ENCODE measurements around the gene LRRC42. TPM values are rescaled to one million over a fixed set of nuclear protein-coding genes. Genes with fewer than 3 reads are reported as not detected.
"Not testable (repeated sequence)": the region's sequence is repeated elsewhere in the genome, so short reads cannot be mapped to it uniquely, and the experiment has no call there.

LRRC42 gene
- total RNA-seq, 4 donors from 2014 or later, result 18.7 to 24.3 (median 23.3) TPM

- intact Hi-C loops (cut with DNase I), result no loop called here
- H3K27me3 ChIP-seq, result no peaks in the 10 kb centered on the region
- TF ChIP-seq, protein P1, sequence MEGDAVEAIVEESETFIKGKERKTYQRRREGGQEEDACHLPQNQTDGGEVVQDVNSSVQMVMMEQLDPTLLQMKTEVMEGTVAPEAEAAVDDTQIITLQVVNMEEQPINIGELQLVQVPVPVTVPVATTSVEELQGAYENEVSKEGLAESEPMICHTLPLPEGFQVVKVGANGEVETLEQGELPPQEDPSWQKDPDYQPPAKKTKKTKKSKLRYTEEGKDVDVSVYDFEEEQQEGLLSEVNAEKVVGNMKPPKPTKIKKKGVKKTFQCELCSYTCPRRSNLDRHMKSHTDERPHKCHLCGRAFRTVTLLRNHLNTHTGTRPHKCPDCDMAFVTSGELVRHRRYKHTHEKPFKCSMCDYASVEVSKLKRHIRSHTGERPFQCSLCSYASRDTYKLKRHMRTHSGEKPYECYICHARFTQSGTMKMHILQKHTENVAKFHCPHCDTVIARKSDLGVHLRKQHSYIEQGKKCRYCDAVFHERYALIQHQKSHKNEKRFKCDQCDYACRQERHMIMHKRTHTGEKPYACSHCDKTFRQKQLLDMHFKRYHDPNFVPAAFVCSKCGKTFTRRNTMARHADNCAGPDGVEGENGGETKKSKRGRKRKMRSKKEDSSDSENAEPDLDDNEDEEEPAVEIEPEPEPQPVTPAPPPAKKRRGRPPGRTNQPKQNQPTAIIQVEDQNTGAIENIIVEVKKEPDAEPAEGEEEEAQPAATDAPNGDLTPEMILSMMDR (IDR thresholded peaks at IDR 0.05), result no peak
- DNase-seq, result no peak
- H3K4me3 ChIP-seq, result no peak overlapping the region
- no peak overlapping the region for H3K27ac ChIP-seq
- peaks cover 0 to 14% (median 0%) of the 10 kb centered on the region in 3 donors for H3K4me1 ChIP-seq
- H3K9me3 ChIP-seq, result no peaks in the 10 kb centered on the region
- H3K36me3 ChIP-seq, result no peaks in the 10 kb centered on the region
Measured at GRCh38 chr1:53999920-54000319, 53.8 kb downstream of the LRRC42 start.

DNA sequence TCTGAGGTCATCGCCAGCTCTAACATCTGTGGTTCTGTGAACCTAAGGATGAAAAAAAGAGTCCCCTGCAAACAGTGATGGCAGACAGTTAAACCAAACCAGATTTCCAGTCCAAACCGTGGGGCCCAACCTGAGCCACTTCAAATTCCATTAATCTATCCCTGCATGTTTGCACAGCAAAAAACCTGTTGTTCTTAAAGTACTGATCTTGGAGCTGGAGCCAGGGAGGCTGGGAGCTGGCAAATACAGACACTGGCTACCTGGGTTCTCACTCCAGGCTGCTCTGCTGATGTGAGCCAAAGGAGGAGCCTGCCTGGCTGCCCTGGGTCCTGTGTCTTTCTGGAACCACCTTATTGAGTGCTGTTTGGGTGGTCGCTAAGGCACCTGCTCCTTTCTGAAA, 55.4 kb downstream of the LRRC42 start:
- Histone ChIP-seq H3K36me3 (no peaks in the 10 kb centered on the region), H3K27ac (no peak overlapping the region), H3K27me3 (no peaks in the 10 kb centered on the region), H3K4me1 (peaks cover 0 to 14% (median 0%) of the 10 kb centered on the region in 3 donors), H3K9me3 (no peaks in the 10 kb centered on the region), H3K4me3 (no peak overlapping the region)
- DNase-seq, result no peak
- WGBS, 2 donors, result 25 to 57% methylated on average over 2 to 3 of the region's 3 CpGs
- TF ChIP-seq, protein P1 (IDR thresholded peaks at IDR 0.05), result no peak
- TF ChIP-seq POLR2A (IDR thresholded peaks at IDR 0.05), result no peak
- intact Hi-C loops (cut with DNase I), result no loop called here

GRCh38 chr1:54002544-54003248, 56.5 kb downstream of the LRRC42 start:
- no peak for DNase-seq

GRCh38 chr1:54003249-54003646, 57.1 kb downstream of the LRRC42 start:
- intact Hi-C loops (cut with DNase I), result no loop called here
- Histone ChIP-seq H3K27me3 (peaks cover 0 to 9% (median 0%) of the 10 kb centered on the region in 4 donors), H3K4me3 (no peak overlapping the region), H3K9me3 (no peaks in the 10 kb centered on the region), H3K27ac (no peak overlapping the region), H3K4me1 (peaks cover 0 to 14% (median 0%) of the 10 kb centered on the region in 3 donors), H3K36me3 (no peaks in the 10 kb centered on the region)
- 57 to 88% methylated on average over 11 of the region's 12 CpGs for WGBS, 2 donors
- no peak for DNase-seq
- TF ChIP-seq, protein P1 (IDR thresholded peaks at IDR 0.05), result no peak
- peak in 1 of 4 donors; percentile 14 for TF ChIP-seq POLR2A (IDR thresholded peaks at IDR 0.05)

More at GRCh38 chr1:54002544-54003248, 56.5 kb downstream of the LRRC42 start:
- no peaks in the 10 kb centered on the region for H3K9me3 ChIP-seq
- peaks cover 0 to 3% (median 0%) of the 10 kb centered on the region in 4 donors for H3K27me3 ChIP-seq
- H3K36me3 ChIP-seq, result no peaks in the 10 kb centered on the region
- no peak for TF ChIP-seq POLR2A (IDR thresholded peaks at IDR 0.05)
- TF ChIP-seq, protein P1 (IDR thresholded peaks at IDR 0.05), result no peak
- intact Hi-C loops (cut with DNase I), result no loop called here
- H3K4me3 ChIP-seq, result no peak overlapping the region
- no peak overlapping the region for H3K27ac ChIP-seq
- peaks cover 0 to 14% (median 0%) of the 10 kb centered on the region in 3 donors for H3K4me1 ChIP-seq
- WGBS, 2 donors, result 67 to 74% methylated on average over 8 to 9 of the region's 9 CpGs

DNA sequence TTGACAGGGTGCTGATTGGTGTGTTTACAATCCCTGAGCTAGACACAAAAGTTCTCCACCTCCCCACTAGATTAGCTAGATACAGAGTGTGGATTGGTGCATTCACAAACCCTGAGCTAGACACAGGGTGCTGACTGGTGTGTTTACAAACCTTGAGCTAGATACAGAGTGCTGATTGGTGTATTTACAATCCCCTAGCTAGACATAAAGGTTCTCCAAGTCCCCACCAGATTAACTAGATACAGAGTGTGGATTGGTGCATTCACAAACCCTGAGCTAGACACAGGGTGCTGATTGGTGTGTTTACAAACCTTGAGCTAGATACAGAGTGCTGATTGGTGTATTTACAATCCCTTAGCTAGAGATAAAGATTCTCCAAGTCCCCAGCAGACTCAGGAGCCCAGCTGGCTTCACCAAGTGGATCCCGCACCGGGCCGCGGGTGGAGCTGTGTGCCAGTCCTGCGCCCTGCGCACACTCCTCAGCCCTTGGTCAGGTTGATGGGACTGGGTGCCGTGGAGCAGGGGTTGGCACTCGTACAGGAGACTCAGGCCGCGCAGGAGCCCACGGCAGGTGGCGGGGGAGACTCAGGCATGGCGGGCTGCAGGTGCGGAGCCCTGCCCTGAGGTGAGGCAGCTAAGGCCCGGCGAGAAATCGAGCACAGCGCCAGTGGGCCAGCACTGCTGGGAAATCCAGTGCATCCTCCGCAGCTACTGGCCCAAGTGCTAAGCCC, 57.8 kb downstream of the LRRC42 start:
- peaks cover 0 to 14% (median 0%) of the 10 kb centered on the region in 3 donors for H3K4me1 ChIP-seq
- DNase-seq; H3K4me3 ChIP-seq; H3K27ac ChIP-seq; intact Hi-C loops (cut with DNase I); H3K36me3 ChIP-seq; H3K9me3 ChIP-seq: not testable (repeated sequence)
- WGBS, 2 donors, result 98% methylated on average over 7 of the region's 19 CpGs; no CpG with 5 or more reads in 1 of the 2 donors
- H3K27me3 ChIP-seq, result peaks cover 0 to 16% (median 0%) of the 10 kb centered on the region in 4 donors

Data from esophagus squamous epithelium (tissue), 5 donors.